RWPE1 (cell line): ENCODE measurements around the gene RETREG3.

Source experiments
- CTCF ChIA-PET: fragments of 350-600 bp; sonication (Branson Sonifier 250); formaldehyde crosslinking; extraction: SDS; loops from one replicate; lab custom pipeline; 2021; lab: Yijun Ruan, JAX
- POLR2A ChIA-PET: fragments of 400-600 bp; formaldehyde crosslinking; extraction: SDS; loops from one replicate; lab custom pipeline; 2020; ENCODE audit warnings: antibody characterized with exemption; ENCODE audit not compliant: low non-redundant PET; lab: Yijun Ruan, JAX
- DNase-seq: peaks from one replicate; pipeline ENCODE4 v3.0.0; 2012; ENCODE audit warnings: low spot score
- H3K27ac ChIP-seq: fragments of 450-650 bp; 2 replicates; pipeline ENCODE4 v1.5.1; 2017
- TF ChIP-seq, protein P1 (sequence below): fragments of 450-650 bp; conservative IDR thresholded peaks from 2 replicates; pipeline ENCODE4 v1.5.1; 2017; ENCODE audit warnings: low read depth, mild to moderate bottlenecking

RETREG3 gene

DNA sequence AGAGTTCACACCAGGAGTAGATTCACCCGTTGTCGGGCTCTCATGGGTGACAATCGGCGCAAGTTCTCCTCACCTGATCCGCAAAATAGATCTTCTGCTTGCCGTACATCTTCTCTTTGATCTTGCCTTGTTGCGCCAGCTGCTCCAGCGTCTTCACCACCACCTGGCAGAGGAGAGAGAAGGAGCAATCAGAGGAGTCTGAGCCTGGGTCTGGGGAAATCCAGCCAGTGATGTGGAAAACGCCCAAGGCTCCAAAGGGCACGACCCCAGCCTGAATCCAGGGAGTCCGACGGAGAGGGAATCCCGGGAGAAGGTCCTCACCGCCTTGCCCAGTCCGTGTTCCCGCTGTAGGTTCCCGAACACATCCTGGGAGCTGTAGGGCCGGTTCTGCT, 32.0 kb downstream of the RETREG3 start:
- POLR2A ChIA-PET, result interaction anchor here (1.0 kb wide), 1 partner anchor 107 kb away, joined by 3 read pairs; no protein-coding TSS in a partner anchor
- no peak for DNase-seq
- CTCF ChIA-PET, result interaction anchor here (0.5 to 1.7 kb wide), 7 partner anchors 15 to 106 kb away, joined by 3 to 12 read pairs (median 4); partner anchors contain the start of gene TUBG2
- TF ChIP-seq, protein P1, sequence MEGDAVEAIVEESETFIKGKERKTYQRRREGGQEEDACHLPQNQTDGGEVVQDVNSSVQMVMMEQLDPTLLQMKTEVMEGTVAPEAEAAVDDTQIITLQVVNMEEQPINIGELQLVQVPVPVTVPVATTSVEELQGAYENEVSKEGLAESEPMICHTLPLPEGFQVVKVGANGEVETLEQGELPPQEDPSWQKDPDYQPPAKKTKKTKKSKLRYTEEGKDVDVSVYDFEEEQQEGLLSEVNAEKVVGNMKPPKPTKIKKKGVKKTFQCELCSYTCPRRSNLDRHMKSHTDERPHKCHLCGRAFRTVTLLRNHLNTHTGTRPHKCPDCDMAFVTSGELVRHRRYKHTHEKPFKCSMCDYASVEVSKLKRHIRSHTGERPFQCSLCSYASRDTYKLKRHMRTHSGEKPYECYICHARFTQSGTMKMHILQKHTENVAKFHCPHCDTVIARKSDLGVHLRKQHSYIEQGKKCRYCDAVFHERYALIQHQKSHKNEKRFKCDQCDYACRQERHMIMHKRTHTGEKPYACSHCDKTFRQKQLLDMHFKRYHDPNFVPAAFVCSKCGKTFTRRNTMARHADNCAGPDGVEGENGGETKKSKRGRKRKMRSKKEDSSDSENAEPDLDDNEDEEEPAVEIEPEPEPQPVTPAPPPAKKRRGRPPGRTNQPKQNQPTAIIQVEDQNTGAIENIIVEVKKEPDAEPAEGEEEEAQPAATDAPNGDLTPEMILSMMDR, result no peak
- H3K27ac ChIP-seq, result peak overlapping the region; percentile 92

GRCh38 chr17:42574463-42574862, 34.7 kb downstream of the RETREG3 start:
- H3K27ac ChIP-seq, result peak overlapping the region; percentile 52
- DNase-seq, result no peak
- CTCF ChIA-PET, result no interaction called here
- POLR2A ChIA-PET, result no interaction called here
- TF ChIP-seq, protein P1, result no peak

DNA sequence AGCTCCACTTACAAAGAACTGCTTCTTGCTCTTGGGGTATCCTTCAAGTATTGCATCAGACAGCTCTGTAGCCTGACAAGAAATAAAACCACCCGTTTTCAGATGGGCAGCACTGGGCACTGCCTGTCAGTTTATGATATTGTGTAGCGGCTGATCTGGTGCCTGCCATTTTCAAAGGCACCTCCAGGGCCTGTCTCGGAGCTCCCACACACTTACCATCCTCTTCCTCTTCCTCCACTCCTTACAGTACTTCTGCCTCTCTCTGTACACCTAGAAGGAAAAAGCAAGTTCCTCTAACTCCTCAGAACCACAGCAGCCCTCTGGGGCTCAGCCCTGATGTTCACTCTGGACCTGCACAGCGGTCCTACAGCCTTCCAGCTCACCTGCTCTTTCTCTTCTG, 36.1 kb downstream of the RETREG3 start:
- H3K27ac ChIP-seq, result peak overlapping the region; percentile 53
- POLR2A ChIA-PET, result no interaction called here

GRCh38 chr17:42571435-42572225, 37.5 kb downstream of the RETREG3 start:
- TF ChIP-seq, protein P1, result no peak
- H3K27ac ChIP-seq, result peak overlapping the region; percentile 89
- ChIA-PET CTCF (no interaction called here), POLR2A (no interaction called here)
- no peak for DNase-seq

More for the DNA sequence above, 36.1 kb downstream of the RETREG3 start:
- TF ChIP-seq, protein P1, result no peak
- CTCF ChIA-PET, result interaction anchor here (0.5 to 0.8 kb wide), 2 partner anchors 36 to 252 kb away, joined by 4 to 5 read pairs; no protein-coding TSS in a partner anchor
- no peak for DNase-seq

GRCh38 chr17:42568341-42569111, 40.6 kb downstream of the RETREG3 start:
- peak overlapping the region; percentile 89 for H3K27ac ChIP-seq
- TF ChIP-seq, protein P1, result no peak
- ChIA-PET CTCF (interaction anchor here (0.6 kb wide), 1 partner anchor 33 kb away, joined by 3 read pairs; the partner anchor contains the start of gene NAGLU), POLR2A (no interaction called here)
- no peak for DNase-seq
